Right lobe of liver (tissue), 6 donors: Measurements from ENCODE around the gene CD81. TPM values are rescaled to one million over a fixed set of nuclear protein-coding genes. Genes with fewer than 3 reads are reported as not detected.

ENCODE experiments used
- ATAC-seq, 4 donors: fragments of 200-7000 bp; cut with Tn5 transposase; one replicate each; pipeline ENCODE4 v1.9.1; 2020; ENCODE audit warnings: mild to moderate bottlenecking in 4 of 4, moderate library complexity in 4 of 4
- DNase-seq, 3 donors: peaks; one replicate each; pipeline ENCODE4 v3.0.0-alpha.2; 2020
- H3K27ac ChIP-seq, 3 donors: fragments of 200-600 bp; one replicate each; pipeline ENCODE4 v1.8.0; 2022
- H3K27me3 ChIP-seq, 2 donors: fragments of 200-600 bp; one replicate each; pipeline ENCODE4 v1.8.0; 2022
- H3K36me3 ChIP-seq, 4 donors: fragments of 200-600 bp; sonication (generic) in 1 of 4; one replicate each; pipeline versions ENCODE4 v1.5.1 to v1.8.0; 2017 to 2022; ENCODE audit warnings: control low read depth in 1 of 4
- H3K4me1 ChIP-seq, 4 donors: fragments of 200-600 bp; sonication (generic) in 1 of 4; one replicate each; pipeline versions ENCODE4 v1.5.1 to v1.8.0; 2017 to 2022; ENCODE audit warnings: control low read depth in 1 of 4
- H3K4me3 ChIP-seq, 3 donors: fragments of 200-600 bp; one replicate each; pipeline ENCODE4 v1.8.0; 2022
- H3K9me3 ChIP-seq, 4 donors: fragments of 200-600 bp; sonication (generic) in 1 of 4; one replicate each; pipeline versions ENCODE4 v1.5.1 to v1.8.0; 2017 to 2022; ENCODE audit warnings: control low read depth in 1 of 4
- CTCF ChIP-seq, 4 donors: fragments of 200-600 bp in 3 of 4; fragments of 450-650 bp in 1 of 4; IDR thresholded peaks; one replicate each; pipeline versions ENCODE4 v1.5.1 to v1.8.0; 2016 to 2022; ENCODE audit warnings: antibody characterized with exemption in 4 of 4, mild to moderate bottlenecking in 2 of 4
- POLR2A ChIP-seq: fragments of 450-650 bp; IDR thresholded peaks from one replicate; pipeline ENCODE4 v1.6.1; 2017; ENCODE audit warnings: antibody characterized with exemption, mild to moderate bottlenecking
- WGBS: methylation state at CpG from one replicate; pipeline ENCODE4 v1.1.6; 2018; ENCODE audit warnings: low coverage, low lambda C conversion rate; ENCODE audit not compliant: insufficient coverage; ENCODE audit errors: missing lambda C conversion rate; 5-methylcytosine and 5-hydroxymethylcytosine counted together
- intact Hi-C, 2 donors: fragments of 100-400 bp; cut with DNase I; formaldehyde crosslinking; loops; one replicate each; pipeline versions ENCODE4 v1.11.2 to v1.14.1; 2022
- total RNA-seq, 6 experiments: library from RNA; depleted of rRNA in 2 of 6; stranded (reverse); fragments of >200 nt in 2 of 6; fragmentation: NEBNext Ultra II Directional in 3 of 6; extraction: Animal tissue kit (Norgen Biotek cat#: 25700) in 3 of 6; gene quantifications; one replicate each; pipeline versions ENCODE4 v1.1.0 to v1.2.4, GENCODE V29; 2016 to 2023
- donor health status: DM: no; HTN: yes; CAD: no.
- donor health status: DM: no; HTN: no; CAD: no.
- donor health status: DM: no; HTN: no; CAD: no.
- donor health status: DM: no; HTN: yes; CAD: no.
- donor health status: DM: no; HTN: yes; CAD: no.

CD81 gene
- total RNA-seq, 6 experiments from 2014 or later = 433 to 721 (median 528) TPM

- H3K36me3 ChIP-seq = no peaks in the 10 kb centered on the region
- DNase-seq (peak in 1 of 3 donors; percentile 76), ATAC-seq (peak; percentile 38 to 62 (median 54))
- no peaks in the 10 kb centered on the region for H3K9me3 ChIP-seq
- no peak for TF ChIP-seq CTCF (IDR thresholded peaks at IDR 0.05)
- TF ChIP-seq POLR2A = no peak
- H3K4me3 ChIP-seq = no peak overlapping the region
- intact Hi-C loops = no loop called here
- no peaks in the 10 kb centered on the region for H3K27me3 ChIP-seq
- WGBS = 52% methylated on average over 6 of the region's 17 CpGs
- H3K27ac ChIP-seq = peak overlapping the region in 2 of 3 donors; percentile 31 to 96
- peaks cover 0 to 30% (median 12%) of the 10 kb centered on the region in 4 donors for H3K4me1 ChIP-seq
Observed at GRCh38 chr11:2367266-2368160, 9.6 kb upstream of the CD81 start.

- intact Hi-C loops = no loop called here
- Histone ChIP-seq H3K27me3 (no peaks in the 10 kb centered on the region), H3K4me1 (peaks cover 0 to 30% (median 12%) of the 10 kb centered on the region in 4 donors), H3K27ac (peak overlapping the region in 2 of 3 donors; percentile 31 to 96), H3K4me3 (no peak overlapping the region), H3K9me3 (no peaks in the 10 kb centered on the region), H3K36me3 (no peaks in the 10 kb centered on the region)
- TF ChIP-seq POLR2A (no peak), CTCF (IDR thresholded peaks at IDR 0.05) (no peak)
- WGBS = 85% methylated on average over 3 of the region's 7 CpGs
- DNase-seq (no peak), ATAC-seq (no peak)
Observed at GRCh38 chr11:2368178-2368850, 8.8 kb upstream of the CD81 start.

GRCh38 chr11:2368851-2369180, 8.3 kb upstream of the CD81 start:
- Histone ChIP-seq H3K4me3 (no peak overlapping the region), H3K36me3 (no peaks in the 10 kb centered on the region), H3K9me3 (no peaks in the 10 kb centered on the region), H3K27ac (peak overlapping the region in 2 of 3 donors; percentile 86 to 96), H3K4me1 (peaks cover 0 to 30% (median 12%) of the 10 kb centered on the region in 4 donors), H3K27me3 (no peaks in the 10 kb centered on the region)
- 79% methylated on average over 5 of the region's 10 CpGs for WGBS
- no peak for ATAC-seq
- no peak for DNase-seq
- no peak for TF ChIP-seq CTCF (IDR thresholded peaks at IDR 0.05)
- no peak for TF ChIP-seq POLR2A
- intact Hi-C loops = no loop called here

GRCh38 chr11:2369320-2369719, 7.8 kb upstream of the CD81 start:
- ATAC-seq (peak; percentile 12 to 42 (median 34)), DNase-seq (peak in 1 of 3 donors; percentile 59)
- Histone ChIP-seq H3K4me1 (peaks cover 0 to 30% (median 12%) of the 10 kb centered on the region in 4 donors), H3K27ac (peak overlapping the region; percentile 71 to 96 (median 86)), H3K4me3 (no peak overlapping the region), H3K36me3 (no peaks in the 10 kb centered on the region), H3K9me3 (no peaks in the 10 kb centered on the region), H3K27me3 (no peaks in the 10 kb centered on the region)
- intact Hi-C loops = no loop called here
- no peak for TF ChIP-seq CTCF (IDR thresholded peaks at IDR 0.05)
- no peak for TF ChIP-seq POLR2A
- WGBS = 26% methylated on average over 10 of the region's 12 CpGs
